ENCODE results near the gene GABBR1. TPM values are rescaled to one million over a fixed set of nuclear protein-coding genes. Genes with fewer than 3 reads are reported as not detected.

Gene GABBR1
- total RNA-seq, 2 donors from 2014 or later: 16.4 to 32.0 TPM

- no peak for DNase-seq (ENCODE audit: low spot score)
- Histone ChIP-seq H3K4me3 (no peak overlapping the region), H3K4me1 (no peaks in the 10 kb centered on the region), H3K9me3 (no peaks in the 10 kb centered on the region), H3K27ac (no peak overlapping the region), H3K36me3 (no peaks in the 10 kb centered on the region), H3K27me3 (no peaks in the 10 kb centered on the region)
- no peak for TF ChIP-seq CTCF (IDR thresholded peaks at IDR 0.05)
Observed at GRCh38 chr6:29590218-29590808, 42.7 kb downstream of the GABBR1 start.

GRCh38 chr6:29589423-29590048 lies 43.4 kb downstream of the GABBR1 start:
- Histone ChIP-seq H3K36me3 (no peaks in the 10 kb centered on the region), H3K9me3 (no peaks in the 10 kb centered on the region), H3K4me3 (no peak overlapping the region), H3K4me1 (no peaks in the 10 kb centered on the region), H3K27ac (no peak overlapping the region), H3K27me3 (no peaks in the 10 kb centered on the region)
- peak; percentile 64 for DNase-seq (ENCODE audit: low spot score)
- TF ChIP-seq CTCF (IDR thresholded peaks at IDR 0.05): peak; percentile 87 to 94

DNA sequence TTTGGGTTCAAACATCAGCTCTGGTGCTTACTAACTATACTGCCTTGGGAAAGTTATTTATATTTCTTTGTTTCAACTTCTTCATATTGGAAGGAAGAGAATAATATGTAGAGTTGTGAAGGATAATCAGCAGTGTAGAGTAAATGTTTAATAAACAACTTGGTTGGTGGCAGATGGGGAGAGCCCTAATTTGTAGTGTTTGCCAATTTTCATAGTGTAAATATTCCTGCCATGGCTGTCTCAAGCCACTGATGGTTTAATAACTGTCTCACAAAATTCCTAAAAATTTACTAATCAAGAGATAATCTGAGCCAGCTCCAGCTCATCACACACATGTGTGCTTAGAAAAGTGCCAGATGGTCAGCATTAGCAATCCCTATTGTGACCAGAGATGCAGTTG lies 48.2 kb downstream of the GABBR1 start, which contains the start of gene OR2H2:
OR2H2 (plus strand) TSS at position 301 of the 400 bp plus-strand sequence. CDS start 2,824 bp downstream, outside the sequence.
- Histone ChIP-seq H3K27me3 (no peaks in the 10 kb centered on the region), H3K36me3 (no peaks in the 10 kb centered on the region), H3K4me1 (no peaks in the 10 kb centered on the region), H3K9me3 (no peaks in the 10 kb centered on the region), H3K4me3 (no peak within 1 kb of the TSS), H3K27ac (no peak within 1 kb of the TSS)
- TF ChIP-seq CTCF (IDR thresholded peaks at IDR 0.05): no peak
- DNase-seq (ENCODE audit: low spot score): no peak

DNA sequence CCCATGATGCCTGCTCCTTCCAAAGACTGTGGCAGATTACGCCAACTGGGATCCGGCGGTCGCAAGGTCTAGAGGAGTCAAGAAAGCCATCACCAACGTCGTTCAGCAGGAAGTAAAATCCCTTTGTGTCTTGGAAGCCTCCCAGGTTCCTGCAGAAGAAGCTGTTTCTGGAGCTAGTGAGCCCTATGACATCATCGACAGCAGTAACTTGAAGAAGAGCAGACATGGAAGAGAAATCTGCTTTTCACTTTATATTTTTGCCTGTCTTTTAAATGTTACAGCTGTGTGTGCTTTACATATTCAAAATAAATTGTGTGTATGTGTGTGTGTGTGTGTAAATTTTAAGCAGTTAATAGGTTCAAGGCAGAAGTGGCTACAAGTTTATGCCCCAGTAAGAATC lies 55.4 kb downstream of the GABBR1 start:
- no peak for TF ChIP-seq CTCF (IDR thresholded peaks at IDR 0.05)
- Histone ChIP-seq H3K9me3 (no peaks in the 10 kb centered on the region), H3K27ac (no peak overlapping the region), H3K4me1 (no peaks in the 10 kb centered on the region), H3K36me3 (no peaks in the 10 kb centered on the region), H3K4me3 (no peak overlapping the region), H3K27me3 (no peaks in the 10 kb centered on the region)
- DNase-seq (ENCODE audit: low spot score): no peak

DNA sequence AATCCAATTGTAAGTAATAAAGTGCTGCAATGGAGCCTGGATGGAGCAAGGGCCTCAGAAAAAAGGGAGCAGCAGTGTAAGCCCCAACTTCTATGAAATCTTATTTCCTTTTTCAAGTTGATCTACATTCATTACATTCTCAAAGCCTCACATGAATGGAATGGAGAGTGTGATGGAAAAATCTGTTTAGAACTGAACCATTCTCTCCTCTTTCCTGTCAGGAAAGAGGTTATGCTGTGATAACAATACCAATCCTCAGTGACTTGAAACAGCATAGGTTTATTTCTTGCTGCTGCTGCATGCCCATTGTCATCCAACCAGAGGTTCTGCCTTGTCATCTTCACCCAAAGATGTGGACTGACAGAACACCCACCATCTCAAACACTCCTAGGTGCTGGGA lies 56.9 kb downstream of the GABBR1 start:
- Histone ChIP-seq H3K4me1 (no peaks in the 10 kb centered on the region), H3K36me3 (no peaks in the 10 kb centered on the region), H3K27me3 (no peaks in the 10 kb centered on the region), H3K9me3 (no peaks in the 10 kb centered on the region), H3K4me3 (no peak overlapping the region), H3K27ac (no peak overlapping the region)
- TF ChIP-seq CTCF (IDR thresholded peaks at IDR 0.05): no peak
- DNase-seq (ENCODE audit: low spot score): no peak

All from right atrium auricular region (tissue), 2 donors.